ENCODE measurements around the gene NEURL1.

- TF ChIP-seq CTCF (IDR thresholded peaks at IDR 0.05; ENCODE audit: low read depth, low read length), result no peak
- TF ChIP-seq POLR2A (IDR thresholded peaks at IDR 0.05; ENCODE audit: extremely low read depth, insufficient read length), result no peak
Observed at GRCh38 chr10:103560886-103561285, 67.4 kb downstream of the NEURL1 start.

All from NB4 (cell line).